ENCODE data around the gene TAS2R41.

The TAS2R41 gene, protein sequence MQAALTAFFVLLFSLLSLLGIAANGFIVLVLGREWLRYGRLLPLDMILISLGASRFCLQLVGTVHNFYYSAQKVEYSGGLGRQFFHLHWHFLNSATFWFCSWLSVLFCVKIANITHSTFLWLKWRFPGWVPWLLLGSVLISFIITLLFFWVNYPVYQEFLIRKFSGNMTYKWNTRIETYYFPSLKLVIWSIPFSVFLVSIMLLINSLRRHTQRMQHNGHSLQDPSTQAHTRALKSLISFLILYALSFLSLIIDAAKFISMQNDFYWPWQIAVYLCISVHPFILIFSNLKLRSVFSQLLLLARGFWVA

DNA sequence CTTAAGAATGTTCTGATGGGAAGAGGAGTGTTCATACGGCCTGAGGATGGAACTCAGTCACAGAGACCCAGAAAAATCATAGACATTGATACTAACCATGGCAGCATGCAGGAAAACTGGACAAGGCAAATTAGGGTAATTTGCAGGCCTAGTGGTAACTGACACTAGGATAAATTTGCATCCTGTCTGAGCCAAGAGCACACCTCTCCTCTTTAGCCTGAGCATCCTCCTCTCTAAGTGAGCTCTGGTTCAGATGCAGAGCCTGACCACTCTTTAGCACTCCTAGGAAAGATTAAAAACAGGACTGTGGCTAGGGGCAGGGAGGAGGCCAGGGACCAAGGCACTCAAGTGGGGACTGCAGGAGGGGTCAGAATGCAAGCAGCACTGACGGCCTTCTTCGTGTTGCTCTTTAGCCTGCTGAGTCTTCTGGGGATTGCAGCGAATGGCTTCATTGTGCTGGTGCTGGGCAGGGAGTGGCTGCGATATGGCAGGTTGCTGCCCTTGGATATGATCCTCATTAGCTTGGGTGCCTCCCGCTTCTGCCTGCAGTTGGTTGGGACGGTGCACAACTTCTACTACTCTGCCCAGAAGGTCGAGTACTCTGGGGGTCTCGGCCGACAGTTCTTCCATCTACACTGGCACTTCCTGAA is at the start of gene TAS2R41:
TAS2R41 (plus strand) TSS at position 373 of the 650 bp plus-strand sequence; CDS start at position 373, 0 bp downstream.
- TF ChIP-seq, protein P1, sequence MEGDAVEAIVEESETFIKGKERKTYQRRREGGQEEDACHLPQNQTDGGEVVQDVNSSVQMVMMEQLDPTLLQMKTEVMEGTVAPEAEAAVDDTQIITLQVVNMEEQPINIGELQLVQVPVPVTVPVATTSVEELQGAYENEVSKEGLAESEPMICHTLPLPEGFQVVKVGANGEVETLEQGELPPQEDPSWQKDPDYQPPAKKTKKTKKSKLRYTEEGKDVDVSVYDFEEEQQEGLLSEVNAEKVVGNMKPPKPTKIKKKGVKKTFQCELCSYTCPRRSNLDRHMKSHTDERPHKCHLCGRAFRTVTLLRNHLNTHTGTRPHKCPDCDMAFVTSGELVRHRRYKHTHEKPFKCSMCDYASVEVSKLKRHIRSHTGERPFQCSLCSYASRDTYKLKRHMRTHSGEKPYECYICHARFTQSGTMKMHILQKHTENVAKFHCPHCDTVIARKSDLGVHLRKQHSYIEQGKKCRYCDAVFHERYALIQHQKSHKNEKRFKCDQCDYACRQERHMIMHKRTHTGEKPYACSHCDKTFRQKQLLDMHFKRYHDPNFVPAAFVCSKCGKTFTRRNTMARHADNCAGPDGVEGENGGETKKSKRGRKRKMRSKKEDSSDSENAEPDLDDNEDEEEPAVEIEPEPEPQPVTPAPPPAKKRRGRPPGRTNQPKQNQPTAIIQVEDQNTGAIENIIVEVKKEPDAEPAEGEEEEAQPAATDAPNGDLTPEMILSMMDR (IDR thresholded peaks at IDR 0.05; ENCODE audit: control extremely low read depth, extremely low read depth, low read depth, missing control alignments) = no peak
- ChIA-PET POLR2A (no interaction called here), CTCF (no interaction called here)
- DNase-seq (ENCODE audit: extremely low spot score) = no peak

DNA sequence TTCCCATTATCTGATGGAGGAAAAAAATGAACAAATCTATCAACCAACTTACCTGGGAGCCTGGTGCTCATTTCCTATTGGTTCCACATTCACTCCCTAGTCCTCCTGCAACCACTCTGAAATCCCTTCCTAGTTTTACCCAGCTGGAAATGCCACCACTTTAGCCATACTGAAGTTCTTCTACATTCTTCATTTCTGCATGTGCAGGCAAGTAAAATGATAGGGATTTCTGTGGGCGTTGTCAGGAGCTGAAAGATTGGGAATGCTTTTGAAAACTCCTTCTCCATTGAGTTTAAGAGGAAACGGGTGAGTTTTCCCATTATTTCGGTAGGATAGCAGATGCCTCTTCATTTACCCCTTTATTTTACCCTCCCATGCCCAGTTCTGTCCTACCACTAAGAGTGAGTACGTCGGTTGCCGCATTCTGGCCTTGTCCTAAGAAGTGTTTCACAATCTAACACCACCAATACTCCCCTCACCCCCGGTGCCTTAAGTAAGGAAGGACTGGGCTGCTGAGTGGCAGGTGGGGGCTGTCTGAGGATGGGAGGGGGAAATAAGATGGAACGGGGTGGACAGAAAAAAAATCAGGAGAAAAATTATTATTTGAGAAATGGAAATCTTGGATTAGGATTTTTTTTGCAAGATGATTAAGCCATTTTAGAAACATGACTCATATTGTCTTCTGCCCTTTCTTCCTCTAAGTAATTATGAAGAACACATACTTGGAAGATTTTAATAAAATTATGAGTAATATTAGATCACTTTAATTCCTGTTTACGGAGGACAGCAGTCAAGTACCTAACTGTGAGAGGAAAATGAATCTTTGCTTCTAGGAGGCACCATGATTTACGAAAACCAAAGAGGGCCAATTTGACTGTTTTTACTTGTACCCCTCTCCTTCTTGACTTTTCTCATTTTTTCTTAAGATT is 47.6 kb upstream of the TAS2R41 start:
- DNase-seq (ENCODE audit: extremely low spot score) = no peak
- CTCF ChIA-PET = no interaction called here
- POLR2A ChIA-PET = no interaction called here
- TF ChIP-seq, protein P1 (IDR thresholded peaks at IDR 0.05; ENCODE audit: control extremely low read depth, extremely low read depth, low read depth, missing control alignments) = no peak

DNA sequence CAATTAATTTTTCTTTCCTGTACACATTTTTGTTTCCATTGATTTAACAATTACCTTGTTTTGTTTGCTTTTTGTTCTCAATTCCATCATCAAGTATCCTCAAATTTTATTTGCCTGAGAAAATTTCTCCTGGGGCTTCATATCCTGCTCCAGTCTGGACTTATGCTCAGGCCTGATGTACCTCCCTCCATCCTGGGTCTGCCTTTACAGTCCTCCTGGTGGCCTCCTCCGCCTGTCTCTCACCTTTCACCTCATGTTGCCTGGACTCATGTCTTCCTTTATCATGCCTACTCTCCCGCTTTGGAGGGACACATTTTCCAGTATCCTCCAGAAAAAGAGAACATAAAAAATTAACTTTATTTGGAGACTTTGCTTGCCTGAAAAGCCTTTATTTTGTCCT is 46.6 kb upstream of the TAS2R41 start:
- TF ChIP-seq, protein P1 (IDR thresholded peaks at IDR 0.05; ENCODE audit: control extremely low read depth, extremely low read depth, low read depth, missing control alignments) = no peak
- no peak for DNase-seq (ENCODE audit: extremely low spot score)
- ChIA-PET CTCF (interaction anchor here (1.9 kb wide), 1 partner anchor 14 kb away, joined by 7 read pairs; no protein-coding TSS in a partner anchor), POLR2A (no interaction called here)

DNA sequence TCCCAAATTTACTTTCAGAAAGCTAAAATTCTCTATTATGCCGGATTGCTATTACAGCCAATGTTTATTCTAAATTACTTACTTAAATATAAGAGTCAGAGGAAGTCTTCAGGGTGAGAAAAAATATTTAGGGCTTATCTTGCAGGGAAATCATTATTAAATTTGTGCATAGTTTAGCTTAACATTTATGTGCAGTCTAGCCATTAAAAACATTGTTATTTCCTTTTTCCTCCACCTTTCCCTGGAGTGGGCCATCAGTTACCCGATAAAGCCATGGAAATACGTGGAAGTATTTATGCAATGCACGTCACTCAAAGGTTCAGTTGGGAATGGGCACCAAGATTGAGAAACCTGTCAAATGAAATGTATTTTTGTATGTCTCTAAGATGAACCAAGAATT is 43.9 kb upstream of the TAS2R41 start:
- DNase-seq (ENCODE audit: extremely low spot score) = no peak
- ChIA-PET CTCF (interaction anchor here (1.4 kb wide), 1 partner anchor 133 kb away, joined by 3 read pairs; no protein-coding TSS in a partner anchor), POLR2A (no interaction called here)
- TF ChIP-seq, protein P1 (IDR thresholded peaks at IDR 0.05; ENCODE audit: control extremely low read depth, extremely low read depth, low read depth, missing control alignments) = no peak

DNA sequence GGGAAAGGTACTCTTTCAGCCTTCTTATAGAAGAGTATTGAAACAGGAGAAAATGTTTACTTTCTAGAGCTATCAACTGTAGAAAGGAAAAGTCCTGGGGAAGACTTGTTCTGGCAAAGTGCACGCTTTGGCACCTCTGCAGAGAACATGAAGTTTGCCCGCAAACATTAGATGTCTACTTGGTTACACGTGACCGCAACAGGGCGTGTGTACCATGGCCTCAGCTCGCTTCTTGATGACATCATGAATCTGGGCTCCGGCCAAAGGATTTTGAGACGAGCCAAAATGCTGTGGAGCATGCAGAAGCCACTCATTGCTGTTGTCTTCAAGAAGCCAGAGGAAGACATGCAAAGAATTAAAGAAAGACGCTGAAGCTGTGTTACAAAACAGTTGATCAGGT is 43.0 kb upstream of the TAS2R41 start:
- ChIA-PET CTCF (interaction anchor here (1.4 to 1.6 kb wide), 2 partner anchors 18 to 134 kb away, joined by 3 read pairs; no protein-coding TSS in a partner anchor), POLR2A (no interaction called here)
- TF ChIP-seq, protein P1 (IDR thresholded peaks at IDR 0.05; ENCODE audit: control extremely low read depth, extremely low read depth, low read depth, missing control alignments) = no peak
- no peak for DNase-seq (ENCODE audit: extremely low spot score)

DNA sequence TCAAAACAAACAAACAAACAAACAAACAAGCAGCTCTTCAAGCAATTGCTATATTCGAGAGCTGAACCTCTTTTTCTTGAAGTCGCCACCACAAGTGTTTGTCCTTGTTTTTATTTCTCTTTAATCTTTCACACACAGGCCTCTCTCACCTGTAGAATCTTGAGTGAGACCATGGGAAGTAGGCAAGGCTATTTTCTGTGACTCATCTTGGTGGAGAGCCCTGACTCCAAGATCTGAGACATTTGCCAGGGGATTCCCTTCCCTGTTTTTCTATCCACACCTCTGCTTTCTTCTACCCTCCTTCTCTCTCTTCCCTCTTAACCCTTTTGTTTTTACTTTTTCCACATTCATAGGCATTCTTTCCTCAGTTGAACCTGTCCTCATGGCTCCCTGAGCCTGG is 42.4 kb upstream of the TAS2R41 start:
- CTCF ChIA-PET = interaction anchor here (1.1 to 1.6 kb wide), 2 partner anchors 18 to 195 kb away, joined by 3 read pairs; no protein-coding TSS in a partner anchor
- POLR2A ChIA-PET = no interaction called here
- no peak for DNase-seq (ENCODE audit: extremely low spot score)
- TF ChIP-seq, protein P1 (IDR thresholded peaks at IDR 0.05; ENCODE audit: control extremely low read depth, extremely low read depth, low read depth, missing control alignments) = no peak
